OCI-LY3 (cell line): ENCODE data around the gene RABL6.

ENCODE experiments used
- CTCF ChIP-seq: fragments of 200-600, 300-600 bp; sonication (generic); IDR thresholded peaks from 2 replicates; pipeline ENCODE4 v1.5.1; 2014; ENCODE audit warnings: antibody characterized with exemption, low read length, low read depth
- EZH2phosphoT487 ChIP-seq: fragments of 200-600 bp; shearing (Covaris generic); IDR thresholded peaks from 2 replicates; pipeline ENCODE4 v1.6.1; 2018; ENCODE audit warnings: antibody characterized with exemption, mixed run types, low read depth

GRCh38 chr9:136795000-136795348, 12.8 kb upstream of the RABL6 start:
- TF ChIP-seq CTCF (no peak), EZH2phosphoT487 (no peak)
